Stimulated activated CD8-positive, alpha-beta memory T cell treated with anti-CD3 and anti-CD28 coated beads, Interleukin-2, amount 100 ng/mL, for 1 hour (primary cell): ENCODE data around the gene GPR180.
"Not testable (repeated sequence)": the region's sequence is repeated elsewhere in the genome, so short reads cannot be mapped to it uniquely, and the experiment has no call there.

Source experiments
- DNase-seq, 2 donors: peaks; one replicate each; pipeline ENCODE4 v3.0.0-alpha.2; 2020; ENCODE audit warnings: low read depth in 2 of 2

Gene GPR180

DNA sequence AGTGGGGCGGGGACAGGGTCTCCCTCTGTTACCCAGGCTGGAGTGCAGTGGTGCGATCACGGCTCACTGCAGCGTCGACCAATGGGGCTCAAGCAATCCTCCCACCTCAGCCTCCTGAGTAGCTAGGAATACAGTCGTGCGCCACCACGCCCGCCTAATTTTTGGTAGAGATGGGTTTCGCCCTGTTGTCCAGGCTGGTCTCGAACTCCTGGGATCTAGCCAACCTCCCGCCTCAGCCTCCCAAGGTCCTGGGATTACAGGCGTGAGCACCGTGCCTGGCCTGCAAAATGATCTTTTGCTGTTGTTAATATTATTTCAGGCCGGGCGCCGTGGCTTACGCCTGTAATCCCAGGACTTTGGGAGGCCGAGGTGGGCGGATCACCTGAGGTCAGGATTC, 5.1 kb upstream of the GPR180 start:
- no peak for DNase-seq

DNA sequence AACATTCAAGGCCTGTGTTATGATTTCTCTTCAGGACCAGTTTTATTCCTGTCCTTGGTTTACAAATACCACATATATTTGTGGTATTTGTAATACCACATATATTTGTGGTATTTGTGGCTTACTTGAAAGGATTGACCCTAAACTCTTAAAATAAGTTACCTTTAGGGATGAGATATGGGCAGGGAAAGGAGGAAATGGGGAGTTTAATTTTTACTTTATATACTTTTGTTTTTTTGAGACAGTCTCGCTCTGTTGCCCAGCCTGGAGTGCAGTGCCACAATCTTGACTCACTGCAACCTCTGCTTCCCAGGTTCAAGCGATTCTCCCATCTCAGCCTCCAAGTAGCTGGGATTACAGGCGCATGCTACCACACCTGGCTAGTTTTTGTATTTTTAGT, 3.4 kb upstream of the GPR180 start:
- DNase-seq, result no peak

DNA sequence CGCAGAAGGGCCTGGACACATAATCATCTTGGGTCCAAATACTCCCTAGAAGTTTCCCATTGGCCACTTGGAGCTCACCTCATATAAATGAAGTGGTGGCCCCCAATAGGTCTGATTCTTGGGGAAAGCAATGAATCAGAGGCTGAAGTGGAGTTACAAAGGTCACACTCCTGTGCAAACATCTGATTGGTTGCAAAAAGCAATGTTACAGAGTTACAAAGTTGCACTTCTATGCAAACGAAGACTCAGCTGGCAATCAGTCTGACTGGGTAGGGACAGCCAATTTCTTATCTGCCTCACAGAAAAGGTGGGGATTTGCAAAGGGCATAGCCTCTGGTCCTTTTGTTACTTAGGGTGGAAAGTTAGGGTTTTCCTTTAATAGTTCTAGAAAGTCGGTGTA, 1.8 kb upstream of the GPR180 start:
- no peak for DNase-seq

DNA sequence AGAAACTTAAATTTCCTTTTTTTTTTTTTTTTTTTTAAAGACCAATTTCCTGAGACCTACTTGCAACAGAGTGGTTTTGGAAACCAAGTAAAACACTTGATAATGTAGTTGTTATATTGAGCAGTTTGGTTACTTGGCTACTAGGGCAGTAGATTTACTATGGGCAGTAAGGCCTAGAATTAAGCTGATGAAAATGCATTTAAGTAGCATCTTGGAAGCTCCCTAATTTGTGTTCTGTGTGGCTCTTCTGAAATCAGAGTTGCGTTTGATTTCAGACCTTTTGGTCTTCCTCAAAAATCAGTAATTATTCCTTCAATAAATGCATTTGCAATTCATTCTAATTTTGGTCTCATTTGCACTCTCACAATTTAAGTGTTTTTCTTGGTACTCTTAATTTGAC, 810 bp downstream of the GPR180 start:
- no peak for DNase-seq

DNA sequence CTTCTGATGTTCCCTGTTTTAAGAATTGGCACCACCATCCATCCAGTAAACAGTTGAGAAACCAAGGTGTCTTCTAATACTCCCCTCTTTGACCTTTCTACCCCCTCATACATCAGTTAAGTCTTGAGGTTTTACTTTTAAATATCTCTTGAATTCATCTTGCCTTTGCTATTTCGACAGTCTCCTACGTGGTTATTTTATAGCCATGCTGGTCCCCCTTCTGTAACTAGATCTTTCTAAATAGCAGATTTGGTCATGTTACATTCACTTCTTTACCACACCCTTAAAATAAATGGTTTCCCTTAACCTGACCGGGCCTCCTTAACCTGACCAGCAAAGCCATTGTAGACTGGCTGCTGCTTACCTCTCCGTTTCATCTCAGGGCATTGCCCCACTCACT, 5.4 kb downstream of the GPR180 start:
- DNase-seq, result no peak

DNA sequence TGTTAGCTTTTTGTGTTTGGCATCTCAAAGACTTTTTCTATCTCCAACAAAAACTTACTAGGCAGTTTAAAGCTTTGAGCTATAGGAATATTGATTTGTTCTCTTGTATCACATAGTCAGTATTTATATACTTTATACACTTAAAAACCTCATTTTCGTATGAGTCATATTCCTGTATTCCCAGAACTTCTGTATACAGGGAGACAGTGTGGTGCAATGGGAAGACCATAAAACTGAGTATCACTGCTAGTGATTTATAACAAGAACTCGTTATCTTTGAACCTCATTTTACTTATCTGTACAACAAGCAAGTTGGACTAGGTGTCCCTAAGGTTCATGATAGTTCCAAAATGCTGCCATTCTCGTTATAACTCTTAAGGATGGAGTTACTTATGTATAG, 6.3 kb downstream of the GPR180 start:
- DNase-seq, result no peak

DNA sequence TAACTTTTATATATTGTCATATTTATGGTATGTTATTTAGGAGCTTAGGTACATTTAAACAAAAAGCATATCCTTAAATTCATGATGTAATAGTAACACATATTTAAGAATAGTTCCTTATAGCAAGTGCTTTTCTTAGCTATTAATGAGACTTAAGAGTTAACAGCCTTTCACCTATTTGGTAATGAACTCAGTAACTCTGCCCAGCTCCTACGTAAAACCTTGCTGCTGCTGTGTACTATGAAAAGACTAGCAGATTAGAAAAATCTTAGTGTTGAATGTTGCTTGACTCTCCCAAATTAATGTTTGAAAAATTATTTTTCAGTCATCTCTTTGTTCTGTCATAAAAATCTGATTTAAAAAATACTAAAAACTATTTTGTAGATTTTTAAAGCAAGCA, 6.9 kb downstream of the GPR180 start:
- DNase-seq, result no peak

DNA sequence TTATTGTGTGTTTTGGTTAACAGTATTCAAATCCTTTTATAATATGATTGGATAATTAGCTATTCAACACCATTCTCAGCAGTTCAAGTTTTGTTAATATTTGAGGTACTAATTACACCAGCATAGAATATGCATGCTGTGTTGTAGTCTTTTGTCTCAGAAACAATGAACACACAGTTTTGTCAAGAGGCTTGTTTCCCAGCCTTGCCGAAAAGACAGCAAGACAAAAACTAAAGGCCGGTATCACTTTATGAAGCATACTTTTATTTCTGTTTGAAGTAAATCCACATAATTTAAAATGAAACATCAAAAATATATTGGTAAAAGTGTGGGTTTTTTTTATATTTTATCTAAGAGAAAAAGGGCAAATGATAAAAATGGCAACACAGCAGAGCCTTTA, 7.5 kb downstream of the GPR180 start:
- no peak for DNase-seq

DNA sequence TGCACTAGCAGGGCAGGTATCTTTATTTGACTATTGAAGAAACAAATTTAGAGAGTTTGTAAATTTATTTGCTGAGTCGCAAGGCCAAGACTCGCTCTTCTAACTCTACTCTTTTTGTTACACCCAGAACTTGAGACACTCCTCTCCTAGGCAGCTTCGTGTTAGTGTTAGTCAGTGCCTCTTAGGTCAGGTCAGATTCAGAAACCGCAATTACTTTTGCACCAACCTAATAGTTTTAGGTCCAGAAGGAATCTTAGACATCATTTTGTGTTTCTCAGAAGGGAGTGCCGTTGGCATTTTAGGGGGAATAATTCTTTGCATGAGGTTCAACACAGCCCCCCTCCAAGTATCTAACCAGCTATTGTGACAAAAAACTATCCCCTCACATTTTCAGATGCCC, 8.8 kb downstream of the GPR180 start:
- no peak for DNase-seq

DNA sequence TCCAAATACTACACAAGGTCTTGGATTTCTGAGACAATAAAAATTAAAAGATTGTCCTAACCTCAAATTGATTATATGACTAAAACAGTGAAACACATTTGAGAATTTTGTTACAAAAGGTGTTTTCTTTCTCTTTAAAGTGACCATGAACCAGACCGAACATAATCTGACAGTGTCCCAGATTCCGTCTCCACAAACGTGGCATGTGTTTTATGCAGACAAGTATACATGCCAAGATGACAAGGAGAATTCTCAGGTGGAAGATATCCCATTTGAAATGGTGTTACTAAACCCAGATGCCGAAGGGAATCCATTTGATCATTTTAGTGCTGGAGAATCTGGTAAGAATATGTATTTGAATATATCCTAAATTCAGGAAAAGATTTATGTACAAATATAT, 10.4 kb downstream of the GPR180 start:
- no peak for DNase-seq

DNA sequence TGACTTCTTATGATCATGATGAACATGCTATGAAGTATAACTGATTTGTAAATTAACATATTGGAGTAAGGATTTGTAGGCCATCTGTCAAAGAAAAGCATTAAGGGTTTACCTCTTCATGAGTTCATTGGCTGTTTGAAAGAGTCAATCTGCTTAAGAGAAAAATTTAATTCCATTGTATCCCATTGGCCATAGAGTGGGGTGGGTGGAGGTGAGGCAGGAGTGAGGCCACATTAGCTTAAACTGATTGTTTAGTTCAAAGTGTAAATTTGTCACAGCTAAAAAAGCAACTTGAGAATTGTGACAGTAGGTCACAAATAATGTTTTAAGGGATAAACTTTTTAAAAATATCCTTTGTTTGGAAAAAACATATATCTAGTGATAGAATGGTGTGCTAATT, 11.4 kb downstream of the GPR180 start:
- DNase-seq, result no peak

DNA sequence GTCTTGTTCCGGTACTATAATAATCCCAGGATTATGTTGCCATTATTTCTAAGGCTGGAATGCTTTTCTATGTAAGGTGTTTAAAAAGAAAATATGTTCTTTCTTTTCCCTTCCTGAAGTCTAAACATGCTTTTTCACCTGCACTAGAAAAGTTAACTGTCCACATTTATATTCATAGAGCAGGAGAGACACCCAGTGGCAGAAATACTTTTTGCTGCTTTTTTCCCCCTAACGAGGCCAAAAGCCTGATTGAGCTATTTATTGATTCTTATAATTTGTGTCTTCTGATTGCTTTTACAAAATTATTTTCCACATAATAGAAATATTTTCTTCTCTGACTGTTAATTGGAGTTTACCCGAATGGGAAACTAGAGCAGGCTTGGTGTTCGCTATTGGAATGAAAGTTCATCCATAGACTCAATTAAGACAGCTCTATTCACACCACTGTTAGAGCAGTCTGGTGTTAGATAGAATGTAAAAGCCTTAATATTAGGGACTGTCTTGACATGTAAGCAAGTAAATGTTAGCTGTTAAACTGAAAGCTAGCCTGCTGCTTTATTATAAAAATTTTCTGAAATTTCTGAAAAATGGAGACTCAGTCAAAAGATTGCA, 15.8 kb downstream of the GPR180 start:
- no peak for DNase-seq

DNA sequence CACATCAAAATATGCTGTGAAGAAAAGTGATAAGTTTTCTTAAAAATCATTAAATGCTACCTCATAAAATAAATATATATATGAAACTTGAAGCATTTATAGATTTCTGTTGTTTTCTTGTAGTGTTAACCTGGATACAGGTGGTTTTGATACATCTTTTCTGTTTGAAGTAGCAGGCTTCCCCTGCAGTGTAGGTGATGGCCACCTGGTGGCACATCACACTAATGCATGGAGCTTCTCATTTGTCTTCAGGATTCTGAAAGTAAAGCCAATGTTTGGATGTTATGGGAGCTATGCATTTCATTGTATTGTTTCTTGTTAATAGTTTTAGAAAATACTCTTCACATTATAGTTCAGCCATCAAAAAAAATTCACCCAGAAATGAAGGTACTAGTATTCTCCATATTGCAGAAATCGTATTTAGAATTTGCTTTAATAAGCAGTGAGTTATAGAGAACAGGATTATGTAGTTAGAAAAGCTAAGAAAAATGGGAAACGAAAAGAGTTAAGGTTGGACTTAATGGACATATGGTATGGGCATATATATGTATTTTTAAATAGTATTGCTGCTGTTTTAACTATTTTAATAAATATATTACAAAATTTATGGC, 18.7 kb downstream of the GPR180 start:
- DNase-seq, result no peak

DNA sequence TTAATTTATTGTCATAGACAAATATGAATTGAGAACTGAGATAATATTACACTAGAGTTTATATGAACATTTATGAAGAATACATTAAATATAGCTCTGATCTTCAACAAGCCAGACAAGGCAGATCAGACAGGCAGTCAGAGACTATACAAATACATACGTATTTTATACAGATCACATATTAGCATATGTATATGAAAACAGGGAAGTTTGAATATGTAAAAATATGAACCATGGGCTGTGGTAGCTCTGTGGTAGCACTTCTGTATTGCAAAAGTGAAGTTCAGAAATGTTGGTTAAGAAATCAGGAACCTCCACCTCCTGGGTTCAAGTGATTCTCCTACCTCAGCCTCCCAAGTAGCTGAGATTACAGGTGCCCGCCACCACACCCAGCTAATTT, 20.7 kb downstream of the GPR180 start:
- no peak for DNase-seq

DNA sequence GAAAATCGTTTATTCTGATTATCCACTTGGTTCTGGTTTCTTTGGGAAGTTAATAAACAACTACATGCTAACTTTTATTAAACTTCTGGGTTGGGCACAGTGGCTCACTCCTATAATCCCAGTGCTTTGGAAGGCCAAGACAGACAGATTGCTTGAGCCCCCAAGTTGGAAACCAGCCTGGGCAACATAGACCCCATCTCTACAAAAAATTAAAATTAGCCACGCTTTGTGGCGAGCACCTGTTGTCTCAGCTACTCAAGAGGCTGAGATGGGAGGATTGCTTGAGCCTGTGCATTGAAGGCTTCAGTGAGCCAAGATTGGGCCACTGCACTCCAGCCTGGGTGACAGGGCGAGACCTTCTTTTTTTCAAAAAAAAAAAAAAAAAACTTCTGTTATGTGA, 21.7 kb downstream of the GPR180 start:
- DNase-seq, result no peak

DNA sequence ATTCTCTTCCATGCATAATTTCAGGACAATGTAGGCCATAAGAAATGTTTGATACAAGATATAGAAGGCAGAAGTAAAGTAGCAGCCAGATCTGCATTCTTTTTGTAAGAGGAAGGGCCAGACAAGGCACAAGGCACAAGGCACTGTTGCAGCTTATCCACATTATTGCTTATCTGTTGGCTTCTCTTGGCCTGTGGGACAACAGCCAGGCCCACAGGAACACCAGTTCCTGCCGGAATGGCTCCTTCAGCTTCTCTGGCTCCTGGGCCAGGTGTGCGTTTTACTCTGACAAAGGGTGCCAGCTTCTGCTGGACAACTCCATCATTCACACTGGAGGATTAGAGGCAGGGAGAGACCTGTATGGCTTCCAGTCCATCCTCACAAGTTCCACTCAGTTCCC, 29.2 kb downstream of the GPR180 start:
- no peak for DNase-seq

DNA sequence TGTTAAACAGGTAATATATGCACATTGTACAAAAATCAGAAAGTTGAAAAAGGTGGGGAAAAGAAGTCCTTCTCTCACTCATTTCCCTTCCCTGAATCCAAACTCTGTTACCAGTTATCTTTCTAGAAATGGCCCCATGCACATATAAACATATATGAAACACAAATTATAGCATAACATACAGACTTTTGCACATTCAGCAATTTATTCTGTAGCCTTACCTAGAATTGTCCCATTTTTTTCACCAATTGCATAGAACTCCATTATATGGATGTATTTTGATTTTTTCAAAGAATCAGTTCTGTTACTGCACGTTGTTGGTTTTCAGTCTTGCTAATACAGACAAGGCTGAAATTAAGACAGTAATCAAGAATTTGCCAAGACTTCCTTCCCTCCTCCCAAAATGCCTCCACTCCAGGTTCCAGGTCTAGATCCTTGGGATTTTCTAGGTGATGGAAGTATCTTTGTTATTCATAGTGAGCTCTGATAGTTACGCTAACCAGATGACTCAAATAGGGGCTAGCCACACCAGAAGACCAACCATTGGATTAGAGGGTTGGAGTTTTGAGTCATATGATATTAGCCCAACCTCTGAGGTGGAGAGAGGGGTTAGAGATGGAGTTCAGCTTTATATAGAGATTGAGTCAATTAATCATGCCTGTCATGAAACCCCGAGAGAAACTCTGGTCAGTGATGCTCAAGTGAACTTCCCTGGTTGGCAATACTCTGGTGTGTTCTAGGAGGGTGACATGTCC, 30.7 kb downstream of the GPR180 start:
- no peak for DNase-seq

DNA sequence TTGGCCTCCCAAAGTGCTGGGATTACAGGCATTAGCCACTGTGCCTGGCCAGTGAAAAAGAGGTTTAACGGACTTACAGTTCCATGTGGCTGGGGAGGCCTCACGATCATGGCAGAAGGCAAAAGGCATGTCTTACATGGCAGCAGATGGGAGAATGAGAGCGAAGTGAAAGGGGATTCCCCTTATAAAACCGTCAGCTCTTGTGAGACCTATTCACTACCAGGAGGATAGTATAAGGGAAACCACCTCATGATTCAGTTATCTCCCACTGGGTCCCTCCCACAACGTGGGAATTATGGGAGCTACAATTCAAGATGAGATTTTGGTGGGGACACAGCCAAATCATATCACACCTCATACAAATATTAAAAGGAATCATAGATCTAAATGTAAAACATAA, 34.4 kb downstream of the GPR180 start:
- DNase-seq, result not testable (repeated sequence)

DNA sequence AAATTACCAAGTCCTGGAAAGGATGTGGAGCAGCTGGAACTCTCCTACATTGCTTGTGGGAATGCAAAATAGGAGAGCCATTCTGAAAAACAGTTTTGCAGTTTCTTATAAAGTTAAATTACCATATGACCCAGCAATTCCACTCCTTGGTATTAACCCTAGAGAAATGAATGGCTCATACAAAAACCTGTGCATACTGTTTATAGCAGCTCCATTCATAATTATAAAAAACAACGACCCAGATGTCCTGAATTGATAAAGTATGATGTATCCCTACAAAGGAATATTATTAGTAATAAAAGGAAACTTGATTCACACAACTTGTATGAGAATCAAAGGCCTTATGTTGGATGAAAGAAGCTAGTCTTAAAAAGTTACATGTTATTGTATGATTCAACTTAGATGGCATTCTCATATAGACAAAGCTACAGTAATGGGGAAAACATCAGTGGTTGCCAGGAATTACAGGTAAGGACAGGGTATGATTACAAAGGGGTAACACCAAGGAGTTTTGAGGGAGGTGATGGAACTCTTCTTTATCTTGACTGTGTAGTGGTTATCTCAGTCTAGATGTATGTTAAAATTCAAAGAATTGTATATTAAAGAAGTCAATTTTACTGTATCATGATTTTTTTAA, 35.4 kb downstream of the GPR180 start:
- DNase-seq, result no peak

DNA sequence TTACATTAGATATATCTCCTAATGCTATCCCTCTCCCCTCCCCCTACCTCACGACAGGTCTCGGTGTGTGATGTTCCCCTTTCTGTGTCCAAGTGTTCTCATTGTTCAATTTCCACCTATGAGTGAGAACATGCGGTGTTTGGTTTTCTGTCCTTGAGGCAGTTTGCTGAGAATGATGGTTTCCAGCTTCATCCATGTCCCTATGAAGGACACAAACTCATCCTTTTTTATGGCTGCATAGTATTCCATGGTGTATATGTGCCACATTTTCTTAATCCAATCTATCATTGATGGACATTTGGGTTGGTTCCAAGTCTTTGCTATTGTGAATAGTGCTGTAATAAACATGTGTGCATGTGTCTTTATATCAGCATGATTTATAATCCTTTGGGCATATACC, 36.0 kb downstream of the GPR180 start:
- not testable (repeated sequence) for DNase-seq

DNA sequence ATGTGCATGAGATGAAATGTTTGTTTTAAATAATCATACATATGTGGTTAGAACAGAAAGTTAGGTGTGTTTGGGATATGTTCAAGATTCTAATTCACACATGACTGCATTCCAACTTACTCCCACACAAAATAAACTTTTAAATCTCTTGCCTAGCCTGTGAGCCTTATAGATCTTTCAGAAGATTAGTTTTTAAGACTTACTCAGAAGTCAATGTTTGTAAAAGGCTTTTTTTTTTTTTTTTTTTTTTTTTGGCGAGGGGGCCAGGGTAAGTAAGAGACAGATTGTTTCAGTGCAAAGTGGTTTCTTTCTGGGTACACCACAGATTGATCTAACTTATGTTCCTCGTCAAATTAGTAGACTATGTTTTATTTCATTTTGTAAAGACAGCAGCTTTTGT, 39.1 kb downstream of the GPR180 start:
- DNase-seq, result no peak

DNA sequence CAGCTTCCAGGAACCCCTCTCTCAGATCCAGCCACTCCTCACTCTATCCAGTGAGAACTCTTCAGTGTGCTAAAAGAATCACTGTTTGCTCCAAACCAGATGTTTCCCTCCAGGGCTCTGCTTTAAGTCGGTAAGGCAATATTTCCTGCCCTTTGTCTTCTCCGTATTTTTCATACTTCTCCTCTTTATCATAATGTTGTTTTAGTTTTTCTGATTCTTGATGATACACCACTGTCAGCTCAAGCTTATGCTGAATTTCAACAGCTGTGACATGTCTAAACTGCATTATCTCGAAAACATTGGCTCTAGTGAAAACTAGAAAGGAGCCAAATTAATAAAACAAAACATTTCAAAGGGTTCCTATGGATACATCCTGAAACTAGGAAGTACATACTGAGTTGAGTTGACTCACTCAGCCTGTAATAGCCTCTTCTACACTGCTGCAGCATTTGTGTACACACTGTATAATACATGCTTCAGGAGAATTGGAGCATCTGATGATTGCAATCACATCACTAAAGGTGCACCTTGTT, 39.8 kb downstream of the GPR180 start:
- no peak for DNase-seq

DNA sequence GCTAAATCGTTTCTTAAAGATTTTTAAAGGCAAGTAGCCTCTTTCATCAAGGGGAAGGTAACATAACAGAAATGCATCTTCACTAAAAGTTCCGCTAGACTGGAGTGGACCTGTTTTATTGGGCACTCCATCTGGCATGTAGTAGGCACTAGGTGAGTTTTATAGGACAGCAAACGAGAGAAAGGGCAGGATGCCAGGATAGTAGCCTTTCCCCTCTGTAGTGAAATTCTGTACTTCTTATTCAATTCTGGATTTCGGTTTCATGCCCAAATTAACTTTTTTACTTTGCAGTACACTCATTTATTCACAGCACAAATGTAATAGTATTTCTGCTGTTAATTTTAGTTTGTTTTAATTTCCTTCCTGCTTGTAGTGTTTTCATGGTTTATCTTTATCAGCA, 45.2 kb downstream of the GPR180 start:
- no peak for DNase-seq
